ENCODE measurements around the gene SKI. TPM values are rescaled to one million over a fixed set of nuclear protein-coding genes. Genes with fewer than 3 reads are reported as not detected.

SKI gene
- total RNA-seq, 2 donors from 2014 or later, result 65.4 to 79.2 TPM

DNA sequence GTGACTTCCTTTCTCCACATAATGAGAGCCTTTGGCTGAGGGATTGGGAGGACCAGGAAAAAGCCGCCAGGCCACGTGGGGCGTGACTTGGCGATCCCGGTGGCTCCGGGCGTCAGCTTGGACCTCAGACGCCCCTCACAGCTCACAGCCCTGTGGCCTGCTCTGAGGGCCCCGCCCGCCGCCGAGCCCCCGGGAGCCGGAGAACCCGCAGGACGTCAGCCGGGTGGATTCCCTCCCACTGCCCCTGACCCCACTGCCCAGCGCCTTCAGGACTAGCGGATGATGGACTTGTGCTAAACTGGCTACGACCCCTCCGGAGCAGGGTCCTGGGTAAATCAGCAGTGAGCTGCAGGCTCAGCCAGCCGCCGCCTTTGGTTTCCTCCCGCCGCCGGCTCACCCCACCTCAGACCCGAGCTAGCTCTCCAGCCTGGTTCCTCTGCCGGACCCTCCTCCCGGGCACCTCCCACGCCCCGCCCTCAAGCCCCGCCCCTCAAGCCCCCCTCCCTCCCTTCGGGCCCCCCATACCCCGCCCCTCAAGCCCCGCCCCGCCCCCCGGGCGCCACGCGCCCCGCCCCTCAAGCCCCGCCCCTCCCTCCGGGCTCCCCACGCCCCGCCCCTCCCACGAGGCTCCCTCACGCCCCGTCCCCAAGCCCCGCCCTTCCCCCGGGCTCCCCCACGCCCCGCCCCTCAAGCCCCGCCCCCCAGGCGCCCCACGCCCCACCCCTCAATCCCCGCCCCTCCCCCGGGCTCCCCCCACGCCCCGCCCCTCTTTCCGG, 23.5 kb upstream of the SKI start:
- Mint-ChIP-seq H3K27ac (no peak overlapping the region), H3K4me3 (peak overlapping the region; percentile 53), H3K4me1 (peaks cover 17% of the 10 kb centered on the region), H3K36me3 (ENCODE audit: low read depth) (no peaks in the 10 kb centered on the region), H3K27me3 (ENCODE audit: insufficient read depth) (peaks cover 12% of the 10 kb centered on the region), H3K9me3 (no peaks in the 10 kb centered on the region)
- no peaks in the 10 kb centered on the region for H3K4me1 ChIP-seq (ENCODE audit: control insufficient read depth, insufficient read depth, low read length)
- 1 to 6% methylated on average over 15 to 26 of the region's 60 CpGs for WGBS, 2 experiments (ENCODE audit: insufficient coverage in 1 of 2, insufficient read length in 1 of 2)
- no peaks in the 10 kb centered on the region for H3K9me3 ChIP-seq (ENCODE audit: control insufficient read depth, low read length)
- peak overlapping the region; percentile 41 for H3K9ac ChIP-seq (ENCODE audit: extremely low read depth, low read length, poor library complexity, severe bottlenecking)
- peaks cover 8% of the 10 kb centered on the region for H3K27me3 ChIP-seq (ENCODE audit: control insufficient read depth, insufficient read depth, low read length, poor library complexity, severe bottlenecking)
- H3K4me3 ChIP-seq (ENCODE audit: low read length), result peak overlapping the region; percentile 78
- DNase-seq, result peak; percentile 97
- TF ChIP-seq, protein P1, sequence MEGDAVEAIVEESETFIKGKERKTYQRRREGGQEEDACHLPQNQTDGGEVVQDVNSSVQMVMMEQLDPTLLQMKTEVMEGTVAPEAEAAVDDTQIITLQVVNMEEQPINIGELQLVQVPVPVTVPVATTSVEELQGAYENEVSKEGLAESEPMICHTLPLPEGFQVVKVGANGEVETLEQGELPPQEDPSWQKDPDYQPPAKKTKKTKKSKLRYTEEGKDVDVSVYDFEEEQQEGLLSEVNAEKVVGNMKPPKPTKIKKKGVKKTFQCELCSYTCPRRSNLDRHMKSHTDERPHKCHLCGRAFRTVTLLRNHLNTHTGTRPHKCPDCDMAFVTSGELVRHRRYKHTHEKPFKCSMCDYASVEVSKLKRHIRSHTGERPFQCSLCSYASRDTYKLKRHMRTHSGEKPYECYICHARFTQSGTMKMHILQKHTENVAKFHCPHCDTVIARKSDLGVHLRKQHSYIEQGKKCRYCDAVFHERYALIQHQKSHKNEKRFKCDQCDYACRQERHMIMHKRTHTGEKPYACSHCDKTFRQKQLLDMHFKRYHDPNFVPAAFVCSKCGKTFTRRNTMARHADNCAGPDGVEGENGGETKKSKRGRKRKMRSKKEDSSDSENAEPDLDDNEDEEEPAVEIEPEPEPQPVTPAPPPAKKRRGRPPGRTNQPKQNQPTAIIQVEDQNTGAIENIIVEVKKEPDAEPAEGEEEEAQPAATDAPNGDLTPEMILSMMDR (conservative IDR thresholded peaks at IDR 0.05), result no peak
- peak overlapping the region; percentile 68 for H3K27ac ChIP-seq (ENCODE audit: low read depth, low read length)
- no peaks in the 10 kb centered on the region for H3K36me3 ChIP-seq (ENCODE audit: control insufficient read depth, insufficient read depth, low read length)

DNA sequence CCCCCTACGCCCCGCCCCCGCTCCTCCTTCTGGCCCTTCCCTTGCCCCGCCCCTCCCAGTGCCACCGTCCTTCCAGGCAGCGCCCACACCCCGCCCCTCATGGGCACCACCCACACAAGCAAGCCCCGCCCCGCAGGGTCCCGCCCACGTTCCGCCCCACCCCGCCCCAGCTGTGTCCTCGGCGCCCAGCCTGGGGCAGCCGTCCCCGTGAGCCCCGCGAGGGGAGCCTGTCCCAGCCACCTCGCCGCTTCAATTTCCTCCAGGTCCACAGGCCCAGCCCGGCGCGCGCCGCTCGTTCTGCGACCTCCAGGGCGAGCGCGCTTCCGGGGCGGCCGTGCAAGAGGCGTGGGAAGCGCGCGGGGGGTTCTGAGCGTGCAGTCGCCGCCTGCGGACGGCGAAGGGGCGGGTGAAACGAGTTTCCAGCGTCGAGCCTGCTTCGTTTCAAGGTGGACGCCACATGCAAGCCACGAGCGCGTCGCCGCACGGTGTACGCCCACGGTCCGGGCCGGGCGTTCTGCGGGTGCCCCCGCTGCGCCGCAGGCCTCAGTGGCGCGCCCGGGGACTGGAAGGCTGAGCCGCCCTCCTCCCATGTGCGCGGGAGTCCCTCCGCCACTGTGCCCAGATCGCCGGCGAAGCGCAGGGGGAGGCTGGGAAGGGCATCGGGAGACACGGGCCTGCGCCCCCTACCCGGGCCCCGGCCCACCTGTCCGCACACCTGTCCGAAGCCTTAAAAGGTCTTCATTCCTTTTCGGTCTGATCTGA, 22.7 kb upstream of the SKI start:
- peak; percentile 99 for DNase-seq
- Mint-ChIP-seq H3K4me1 (peaks cover 18% of the 10 kb centered on the region), H3K4me3 (peak overlapping the region; percentile 36), H3K9me3 (no peaks in the 10 kb centered on the region), H3K36me3 (ENCODE audit: low read depth) (no peaks in the 10 kb centered on the region), H3K27me3 (ENCODE audit: insufficient read depth) (peaks cover 12% of the 10 kb centered on the region), H3K27ac (no peak overlapping the region)
- no peaks in the 10 kb centered on the region for H3K36me3 ChIP-seq (ENCODE audit: control insufficient read depth, insufficient read depth, low read length)
- TF ChIP-seq, protein P1 (conservative IDR thresholded peaks at IDR 0.05), result peak; percentile 24
- H3K9me3 ChIP-seq (ENCODE audit: control insufficient read depth, low read length), result no peaks in the 10 kb centered on the region
- H3K27me3 ChIP-seq (ENCODE audit: control insufficient read depth, insufficient read depth, low read length, poor library complexity, severe bottlenecking), result peaks cover 8% of the 10 kb centered on the region
- 18 to 29% methylated on average over 39 to 81 of the region's 84 CpGs for WGBS, 2 experiments (ENCODE audit: insufficient coverage in 1 of 2, insufficient read length in 1 of 2)
- peak overlapping the region; percentile 30 for H3K9ac ChIP-seq (ENCODE audit: extremely low read depth, low read length, poor library complexity, severe bottlenecking)
- H3K4me3 ChIP-seq (ENCODE audit: low read length), result peak overlapping the region; percentile 69
- no peak overlapping the region for H3K27ac ChIP-seq (ENCODE audit: low read depth, low read length)
- H3K4me1 ChIP-seq (ENCODE audit: control insufficient read depth, insufficient read depth, low read length), result no peaks in the 10 kb centered on the region

DNA sequence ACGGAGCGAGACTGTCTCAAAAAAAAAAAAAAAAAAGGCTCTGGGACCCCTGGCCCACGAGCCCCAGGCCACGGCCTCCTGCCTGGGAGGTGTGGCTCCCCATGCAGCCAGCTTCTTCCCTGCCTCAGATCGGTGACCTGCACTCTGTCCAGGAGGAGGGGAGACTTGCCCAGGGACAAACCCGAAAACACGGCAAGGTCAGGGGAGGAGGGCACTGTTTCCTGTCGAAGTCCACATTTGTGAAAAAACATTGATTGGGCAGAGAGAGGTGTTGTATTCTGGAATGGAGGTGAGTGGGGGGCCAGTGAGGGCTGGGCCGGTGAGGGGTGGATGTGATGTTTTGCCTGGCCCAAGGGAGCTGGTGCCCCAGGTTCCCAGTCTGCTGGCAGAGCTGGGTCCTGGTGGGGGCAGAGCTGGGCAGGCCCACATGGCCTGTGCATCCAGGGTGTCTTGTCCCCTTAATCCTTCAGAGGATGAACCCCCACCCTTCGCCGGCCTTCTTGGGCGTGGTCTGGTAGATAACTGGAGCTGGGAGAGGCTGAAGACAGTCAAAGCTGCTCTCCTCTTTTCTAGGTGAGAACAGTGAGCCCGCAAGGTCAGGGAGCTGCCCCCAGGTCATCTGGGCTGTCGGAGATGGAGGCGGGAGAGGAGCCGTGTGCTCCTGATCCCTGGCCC, 21.2 kb upstream of the SKI start:
- Histone ChIP-seq H3K4me1 (ENCODE audit: control insufficient read depth, insufficient read depth, low read length) (no peaks in the 10 kb centered on the region), H3K9me3 (ENCODE audit: control insufficient read depth, low read length) (no peaks in the 10 kb centered on the region), H3K27me3 (ENCODE audit: control insufficient read depth, insufficient read depth, low read length, poor library complexity, severe bottlenecking) (peaks cover 8% of the 10 kb centered on the region), H3K4me3 (ENCODE audit: low read length) (no peak overlapping the region), H3K27ac (ENCODE audit: low read depth, low read length) (no peak overlapping the region), H3K9ac (ENCODE audit: extremely low read depth, low read length, poor library complexity, severe bottlenecking) (no peak overlapping the region), H3K36me3 (ENCODE audit: control insufficient read depth, insufficient read depth, low read length) (no peaks in the 10 kb centered on the region)
- DNase-seq, result no peak
- H3K4me3 Mint-ChIP-seq, result no peak overlapping the region
- peaks cover 18% of the 10 kb centered on the region for H3K4me1 Mint-ChIP-seq
- H3K27ac Mint-ChIP-seq, result no peak overlapping the region
- no peaks in the 10 kb centered on the region for H3K36me3 Mint-ChIP-seq (ENCODE audit: low read depth)
- H3K27me3 Mint-ChIP-seq (ENCODE audit: insufficient read depth), result peaks cover 12% of the 10 kb centered on the region
- WGBS, 2 experiments (ENCODE audit: insufficient coverage in 1 of 2, insufficient read length in 1 of 2), result 91 to 95% methylated on average over 9 to 16 of the region's 16 CpGs
- TF ChIP-seq, protein P1 (conservative IDR thresholded peaks at IDR 0.05), result no peak
- no peaks in the 10 kb centered on the region for H3K9me3 Mint-ChIP-seq

Measured in endodermal cell (in vitro differentiated cells).